ENCODE measurements around the gene ANKRD12.
"Not testable (repeated sequence)": the region's sequence is repeated elsewhere in the genome, so short reads cannot be mapped to it uniquely, and the experiment has no call there.

Gene ANKRD12

DNA sequence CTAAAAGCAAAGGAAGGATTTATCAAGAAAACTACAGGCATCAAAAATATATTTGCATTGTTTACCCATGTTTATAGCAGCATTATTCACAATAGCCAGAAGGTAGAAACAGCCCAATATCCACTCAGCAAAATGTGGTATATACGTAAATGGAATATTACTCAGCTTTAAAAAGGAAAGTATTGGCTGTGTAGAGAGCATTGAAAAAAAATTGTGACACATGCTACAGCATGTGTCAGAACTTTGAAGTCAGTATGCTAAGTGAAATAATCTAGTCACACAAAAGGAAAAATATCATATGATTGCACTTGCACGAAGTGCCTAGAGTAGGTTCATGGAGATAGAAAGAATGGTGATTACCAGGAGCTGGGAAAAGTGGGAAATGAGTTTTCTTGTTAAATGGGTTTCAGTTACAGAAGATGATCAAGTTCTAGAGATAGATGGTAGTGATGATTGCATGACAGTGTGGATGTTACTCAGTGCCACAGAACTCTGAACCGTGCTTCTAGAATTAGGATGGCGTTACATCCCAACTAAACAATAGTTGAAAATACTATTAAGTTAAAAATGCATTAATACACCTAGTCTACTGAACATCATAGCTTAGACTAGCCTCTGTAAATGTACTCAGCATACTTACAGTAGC lies 20.1 kb downstream of the ANKRD12 start:
- DNase-seq (ENCODE audit: low read depth), result no peak
- TF ChIP-seq, protein P1, sequence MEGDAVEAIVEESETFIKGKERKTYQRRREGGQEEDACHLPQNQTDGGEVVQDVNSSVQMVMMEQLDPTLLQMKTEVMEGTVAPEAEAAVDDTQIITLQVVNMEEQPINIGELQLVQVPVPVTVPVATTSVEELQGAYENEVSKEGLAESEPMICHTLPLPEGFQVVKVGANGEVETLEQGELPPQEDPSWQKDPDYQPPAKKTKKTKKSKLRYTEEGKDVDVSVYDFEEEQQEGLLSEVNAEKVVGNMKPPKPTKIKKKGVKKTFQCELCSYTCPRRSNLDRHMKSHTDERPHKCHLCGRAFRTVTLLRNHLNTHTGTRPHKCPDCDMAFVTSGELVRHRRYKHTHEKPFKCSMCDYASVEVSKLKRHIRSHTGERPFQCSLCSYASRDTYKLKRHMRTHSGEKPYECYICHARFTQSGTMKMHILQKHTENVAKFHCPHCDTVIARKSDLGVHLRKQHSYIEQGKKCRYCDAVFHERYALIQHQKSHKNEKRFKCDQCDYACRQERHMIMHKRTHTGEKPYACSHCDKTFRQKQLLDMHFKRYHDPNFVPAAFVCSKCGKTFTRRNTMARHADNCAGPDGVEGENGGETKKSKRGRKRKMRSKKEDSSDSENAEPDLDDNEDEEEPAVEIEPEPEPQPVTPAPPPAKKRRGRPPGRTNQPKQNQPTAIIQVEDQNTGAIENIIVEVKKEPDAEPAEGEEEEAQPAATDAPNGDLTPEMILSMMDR (conservative IDR thresholded peaks at IDR 0.05; ENCODE audit: control insufficient read depth, insufficient read depth, low read depth, low read length), result no peak
- H3K4me3 ChIP-seq (ENCODE audit: control insufficient read depth, low read depth, low read length), result no peak overlapping the region

DNA sequence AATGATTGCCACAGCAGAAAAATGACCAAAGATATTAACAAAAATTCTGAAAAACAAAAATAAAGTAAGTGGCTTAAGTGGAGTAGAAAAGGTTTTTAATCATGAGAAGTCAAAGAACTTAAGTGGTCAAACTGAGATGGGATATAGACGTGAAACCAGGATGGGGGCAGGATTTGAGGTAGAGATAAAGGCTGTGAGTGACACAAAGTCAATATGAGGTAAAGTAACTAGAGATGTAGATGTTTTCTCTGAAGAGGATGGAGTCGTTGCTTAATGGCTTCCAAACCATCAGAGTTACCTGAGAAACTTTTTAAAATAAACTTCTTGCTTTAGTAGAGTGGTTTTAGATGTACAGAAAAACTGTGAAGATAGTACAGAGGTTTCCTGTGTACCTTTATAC lies 21.2 kb downstream of the ANKRD12 start:
- TF ChIP-seq, protein P1 (conservative IDR thresholded peaks at IDR 0.05; ENCODE audit: control insufficient read depth, insufficient read depth, low read depth, low read length), result no peak
- DNase-seq (ENCODE audit: low read depth), result no peak
- no peak overlapping the region for H3K4me3 ChIP-seq (ENCODE audit: control insufficient read depth, low read depth, low read length)

DNA sequence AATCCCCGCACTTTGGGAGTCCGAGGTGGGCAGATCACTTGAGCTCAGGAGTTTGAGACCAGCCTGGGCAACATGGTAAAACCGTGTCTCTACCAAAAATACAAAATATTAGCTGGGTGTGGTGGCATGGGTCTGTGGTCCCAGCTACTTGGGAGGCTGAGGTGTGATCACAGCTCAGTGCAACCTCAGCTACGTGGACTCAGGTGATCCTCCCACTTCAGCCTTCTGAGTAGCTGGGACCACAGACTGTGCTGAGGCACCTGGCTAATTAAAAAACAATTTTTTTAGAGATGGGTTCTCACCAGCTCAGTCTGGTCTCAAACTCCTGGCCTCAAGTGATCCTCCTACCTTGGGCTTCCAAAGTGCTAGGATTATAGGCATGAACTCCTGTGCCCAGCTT lies 23.4 kb downstream of the ANKRD12 start:
- no peak overlapping the region for H3K4me3 ChIP-seq (ENCODE audit: control insufficient read depth, low read depth, low read length)
- TF ChIP-seq, protein P1 (conservative IDR thresholded peaks at IDR 0.05; ENCODE audit: control insufficient read depth, insufficient read depth, low read depth, low read length), result no peak
- DNase-seq (ENCODE audit: low read depth), result no peak

DNA sequence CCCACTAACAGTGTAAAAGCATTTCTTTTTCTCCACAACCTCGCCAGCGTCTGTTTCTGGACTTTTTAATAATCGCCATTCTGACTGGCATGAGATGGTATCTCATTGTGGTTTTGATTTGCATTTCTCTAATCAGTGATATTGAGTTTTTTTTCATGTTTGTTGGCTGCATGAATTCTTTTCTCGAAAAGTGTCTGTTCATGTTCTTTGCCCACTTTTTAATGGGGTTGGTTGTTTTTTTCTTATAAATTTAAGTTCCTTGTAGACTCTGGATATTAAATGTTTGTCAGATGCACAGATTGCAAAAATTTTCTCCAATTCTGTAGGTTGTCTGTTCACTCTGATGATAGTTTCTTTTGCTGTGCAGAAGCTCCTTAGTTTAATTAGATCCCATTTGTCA lies 26.1 kb downstream of the ANKRD12 start:
- not testable (repeated sequence) for DNase-seq (ENCODE audit: low read depth); H3K4me3 ChIP-seq (ENCODE audit: control insufficient read depth, low read depth, low read length)

DNA sequence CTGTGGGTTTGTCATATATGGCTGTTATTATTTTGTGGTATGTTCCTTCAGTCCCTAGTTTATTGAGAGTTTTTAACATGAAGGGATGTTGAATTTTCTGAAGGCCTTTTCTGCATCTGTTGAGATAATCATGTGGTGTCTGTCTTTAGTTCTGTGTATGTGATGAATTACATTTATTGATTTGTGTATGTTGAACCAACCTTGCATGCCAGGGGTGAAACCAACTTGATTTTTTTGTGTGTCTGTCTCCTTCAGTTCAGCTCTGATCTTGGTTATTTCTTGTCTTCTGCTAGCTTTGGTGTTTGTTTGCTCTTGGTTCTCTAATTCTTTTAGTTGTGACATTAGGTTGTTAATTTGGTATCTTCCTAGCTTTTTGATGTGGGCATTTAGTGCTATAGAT lies 27.6 kb downstream of the ANKRD12 start:
- DNase-seq (ENCODE audit: low read depth); H3K4me3 ChIP-seq (ENCODE audit: control insufficient read depth, low read depth, low read length): not testable (repeated sequence)

DNA sequence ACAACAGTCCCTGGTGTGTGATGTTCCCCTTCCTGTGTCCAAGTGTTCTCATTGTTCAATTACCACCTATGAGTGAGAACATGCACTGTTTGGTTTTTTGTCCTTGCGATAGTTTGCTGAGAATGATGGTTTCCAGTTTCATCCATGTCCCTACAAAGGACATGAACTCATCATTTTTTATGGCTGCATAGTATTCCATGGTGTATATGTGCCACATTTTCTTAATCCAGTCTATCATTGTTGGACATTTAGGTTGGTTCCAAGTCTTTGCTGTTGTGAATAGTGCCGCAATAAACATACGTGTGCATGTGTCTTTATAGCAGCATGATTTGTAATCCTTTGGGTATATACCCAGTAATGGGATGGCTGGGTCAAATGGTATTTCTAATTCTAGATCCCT lies 29.3 kb downstream of the ANKRD12 start:
- DNase-seq (ENCODE audit: low read depth); H3K4me3 ChIP-seq (ENCODE audit: control insufficient read depth, low read depth, low read length): not testable (repeated sequence)

DNA sequence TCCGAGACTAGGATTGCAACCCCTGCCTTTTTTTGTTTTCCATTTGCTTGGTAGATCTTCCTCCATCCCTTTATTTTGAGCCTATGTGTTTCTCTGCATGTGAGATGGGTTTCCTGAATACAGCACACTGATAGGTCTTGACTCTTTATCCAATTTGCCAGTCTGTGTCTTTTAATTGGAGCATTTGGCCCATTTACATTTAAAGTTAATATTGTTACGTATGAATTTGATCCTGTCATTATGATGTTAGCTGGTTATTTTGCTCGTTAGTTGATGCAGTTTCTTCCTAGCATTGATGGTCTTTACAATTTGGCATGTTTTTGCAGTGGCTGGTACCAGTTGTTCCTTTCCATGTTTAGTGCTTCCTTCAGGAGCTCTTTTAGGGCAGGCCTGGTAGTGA lies 32.9 kb downstream of the ANKRD12 start:
- DNase-seq (ENCODE audit: low read depth); H3K4me3 ChIP-seq (ENCODE audit: control insufficient read depth, low read depth, low read length): not testable (repeated sequence)

DNA sequence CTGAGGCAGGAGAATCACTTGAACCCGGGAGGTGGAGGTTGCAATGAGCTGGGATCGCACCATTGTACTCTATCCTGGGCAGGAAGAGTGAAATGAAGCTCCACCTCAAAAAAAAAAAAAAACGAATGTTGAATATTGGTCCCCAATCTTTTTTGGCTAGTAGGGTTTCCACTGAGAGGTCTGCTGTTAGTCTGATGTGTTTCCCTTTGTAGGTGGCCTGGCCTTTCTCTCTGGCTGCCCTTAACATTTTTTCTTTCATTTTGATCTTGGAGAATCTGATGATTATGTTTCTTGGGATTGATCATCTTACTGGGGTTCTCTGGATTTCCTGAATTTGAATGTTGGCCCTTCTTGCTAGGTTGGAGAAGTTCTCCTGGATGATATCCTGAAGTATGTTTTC lies 35.3 kb downstream of the ANKRD12 start:
- DNase-seq (ENCODE audit: low read depth); H3K4me3 ChIP-seq (ENCODE audit: control insufficient read depth, low read depth, low read length): not testable (repeated sequence)

DNA sequence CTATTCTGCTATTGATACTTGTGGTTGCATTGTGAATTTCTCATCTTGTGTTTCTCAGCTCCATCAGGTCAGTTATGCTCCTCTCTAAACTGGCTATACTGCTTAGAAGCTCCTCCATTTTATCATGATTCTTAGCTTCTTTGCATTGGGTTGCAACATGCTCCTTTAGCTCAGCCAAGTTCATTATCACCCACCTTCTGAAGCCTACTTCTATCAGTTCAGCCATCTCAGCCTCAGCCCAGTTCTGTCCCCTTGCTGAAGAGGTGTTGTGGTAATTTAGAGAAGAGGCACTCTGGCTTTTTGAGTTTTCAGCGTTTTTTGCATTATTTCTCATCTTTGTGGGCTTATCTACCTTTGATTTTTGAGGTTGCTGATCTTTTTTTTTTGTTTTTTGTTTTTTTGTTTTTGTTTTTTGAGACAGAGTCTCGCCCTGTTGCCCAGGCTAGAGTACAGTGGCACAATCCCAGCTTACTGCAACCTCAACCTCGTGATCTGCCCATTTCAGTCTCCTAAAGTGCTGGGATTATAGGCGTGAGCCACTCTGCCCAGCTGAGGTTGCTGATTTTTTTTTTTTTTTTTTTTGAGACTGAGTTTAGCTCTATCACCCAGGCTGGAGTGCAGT lies 36.0 kb downstream of the ANKRD12 start:
- DNase-seq (ENCODE audit: low read depth), result no peak
- TF ChIP-seq, protein P1 (conservative IDR thresholded peaks at IDR 0.05; ENCODE audit: control insufficient read depth, insufficient read depth, low read depth, low read length), result no peak
- no peak overlapping the region for H3K4me3 ChIP-seq (ENCODE audit: control insufficient read depth, low read depth, low read length)

Measured in fibroblast of mammary gland (primary cell).